CD4-positive, alpha-beta T cell treated with Interleukin-17A for 4 hours (primary cell): ENCODE measurements around the gene KLKB1.
"Not testable (repeated sequence)": the region's sequence is repeated elsewhere in the genome, so short reads cannot be mapped to it uniquely, and the experiment has no call there.

Source experiments
- DNase-seq: peaks from one replicate; pipeline ENCODE4 v3.0.0-alpha.2; 2020; ENCODE audit warnings: mixed read lengths

The KLKB1 gene

DNA sequence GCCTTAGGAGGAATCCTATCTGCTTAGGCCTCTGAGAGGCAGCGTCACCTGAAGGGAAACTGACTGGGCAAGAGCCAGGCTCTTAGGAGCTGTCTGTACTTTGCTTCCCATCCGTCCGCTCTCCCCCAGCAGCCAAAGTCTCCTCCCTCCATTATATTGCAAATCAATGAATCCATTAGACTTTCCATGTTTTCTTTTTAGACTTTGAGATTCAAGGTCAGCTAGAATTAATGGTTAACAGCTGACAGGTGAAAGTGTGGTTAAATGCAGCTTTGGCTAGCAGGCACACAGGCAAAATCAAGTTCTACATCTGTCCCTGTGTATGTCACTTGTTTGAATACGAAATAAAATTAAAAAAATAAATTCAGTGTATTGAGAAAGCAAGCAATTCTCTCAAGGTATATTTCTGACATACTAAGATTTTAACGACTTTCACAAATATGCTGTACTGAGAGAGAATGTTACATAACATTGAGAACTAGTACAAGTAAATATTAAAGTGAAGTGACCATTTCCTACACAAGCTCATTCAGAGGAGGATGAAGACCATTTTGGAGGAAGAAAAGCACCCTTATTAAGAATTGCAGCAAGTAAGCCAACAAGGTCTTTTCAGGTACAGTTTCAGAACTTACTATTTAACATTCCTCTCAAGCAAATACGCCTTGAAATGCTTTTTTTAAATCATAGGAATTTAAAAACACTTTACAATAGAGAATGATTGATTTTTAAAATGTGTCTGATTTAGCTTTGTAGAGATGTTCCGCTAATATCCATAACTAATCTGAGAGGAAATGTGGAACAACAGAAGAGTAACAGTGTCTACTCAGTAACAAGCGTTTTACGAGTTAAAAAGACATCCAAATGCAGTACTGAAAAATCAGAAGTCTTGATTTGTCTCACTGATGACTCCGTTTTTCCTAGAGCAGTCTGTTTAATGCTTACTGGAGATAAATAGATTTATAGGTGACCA lies 38.7 kb downstream of the KLKB1 start, which contains the start of gene F11:
TSS of gene F11 (plus strand) at position 507 of the 970 bp plus-strand sequence. CDS start 948 bp downstream, outside the sequence.
- no peak for DNase-seq

DNA sequence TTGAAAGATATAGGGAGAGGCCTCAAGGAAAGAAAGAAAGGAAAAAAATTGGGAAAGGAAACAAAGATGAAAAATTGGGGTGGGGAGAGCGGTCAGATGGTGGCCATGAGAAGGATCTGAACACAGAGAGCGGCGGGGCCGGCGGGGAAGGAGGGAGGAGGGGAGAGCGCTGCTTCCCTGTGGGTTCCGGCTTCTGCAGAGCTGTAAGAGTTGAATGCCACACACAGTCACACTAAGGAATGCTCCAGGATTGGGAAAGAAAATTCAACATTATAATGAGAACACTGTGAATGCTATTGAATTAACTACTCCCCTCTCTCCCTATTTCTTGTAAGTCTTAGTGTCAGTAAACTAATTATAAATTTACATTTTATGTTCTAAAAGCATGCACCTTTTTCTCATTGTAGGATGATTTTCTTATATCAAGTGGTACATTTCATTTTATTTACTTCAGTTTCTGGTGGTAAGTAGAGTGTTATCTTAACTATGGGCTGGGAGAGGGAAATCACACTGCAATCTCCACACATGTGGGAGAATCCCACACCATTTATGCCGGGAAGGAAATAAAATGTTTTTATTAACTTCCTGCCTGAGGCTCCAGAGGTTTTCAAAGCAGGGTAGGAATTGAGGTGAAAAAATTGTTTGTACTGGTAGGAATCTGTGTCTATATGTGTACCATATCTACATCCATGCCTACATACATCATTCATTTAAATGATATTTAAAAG lies 39.6 kb downstream of the KLKB1 start:
- no peak for DNase-seq

DNA sequence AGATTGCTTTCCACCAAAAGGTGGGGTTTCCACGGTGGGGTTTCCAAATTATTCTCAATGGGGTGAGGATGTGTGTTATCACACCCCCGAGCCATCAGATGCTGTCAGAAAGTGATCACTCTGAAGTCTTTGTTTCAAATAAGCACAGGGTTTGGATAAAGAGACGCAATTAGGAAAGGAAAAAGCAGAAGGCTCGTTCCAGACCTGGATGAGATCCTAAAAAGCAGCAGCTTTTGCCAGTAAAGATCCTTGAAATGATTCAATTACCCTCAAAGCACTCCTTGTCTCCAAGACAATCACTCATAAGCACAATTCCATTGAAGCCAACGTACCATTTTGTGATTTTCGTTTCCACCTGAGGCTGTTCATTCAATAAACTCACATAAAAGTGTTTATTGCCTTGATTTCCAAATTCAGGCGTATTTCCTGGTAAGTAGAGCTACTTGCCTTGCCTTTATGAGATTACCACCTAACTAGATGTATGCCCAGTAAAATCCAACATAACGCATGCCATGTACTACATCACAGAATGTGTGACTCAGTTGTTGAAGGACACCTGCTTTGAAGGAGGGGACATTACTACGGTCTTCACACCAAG lies 43.9 kb downstream of the KLKB1 start:
- no peak for DNase-seq

DNA sequence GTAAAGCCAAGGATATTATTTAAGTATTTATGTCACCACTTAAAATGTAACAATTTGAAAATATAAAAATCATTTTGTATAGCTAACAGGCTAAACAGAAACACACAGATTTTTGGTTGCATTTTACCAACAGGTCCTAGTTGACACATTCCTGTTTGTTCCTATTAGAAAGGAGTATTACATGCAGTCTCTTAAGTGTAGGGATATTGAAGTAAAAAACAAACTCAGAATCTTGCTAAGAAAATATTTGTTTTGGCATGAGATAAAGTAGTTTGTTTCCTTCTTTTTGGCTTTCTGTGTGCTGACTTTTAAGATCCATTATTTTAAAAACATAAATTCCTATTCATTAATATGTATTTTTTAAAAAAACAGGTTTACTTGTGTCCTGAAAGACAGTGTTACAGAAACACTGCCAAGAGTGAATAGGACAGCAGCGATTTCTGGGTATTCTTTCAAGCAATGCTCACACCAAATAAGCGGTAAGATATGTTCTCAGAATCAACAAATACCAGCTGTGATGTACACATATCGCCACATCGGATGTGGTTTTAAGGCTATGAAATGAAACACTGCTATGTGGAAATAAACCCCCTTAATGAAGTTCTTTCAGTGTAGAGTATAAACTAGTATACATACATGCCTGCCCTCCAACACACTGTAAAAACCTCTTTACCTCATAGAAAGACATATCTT lies 45.5 kb downstream of the KLKB1 start:
- DNase-seq, result no peak

DNA sequence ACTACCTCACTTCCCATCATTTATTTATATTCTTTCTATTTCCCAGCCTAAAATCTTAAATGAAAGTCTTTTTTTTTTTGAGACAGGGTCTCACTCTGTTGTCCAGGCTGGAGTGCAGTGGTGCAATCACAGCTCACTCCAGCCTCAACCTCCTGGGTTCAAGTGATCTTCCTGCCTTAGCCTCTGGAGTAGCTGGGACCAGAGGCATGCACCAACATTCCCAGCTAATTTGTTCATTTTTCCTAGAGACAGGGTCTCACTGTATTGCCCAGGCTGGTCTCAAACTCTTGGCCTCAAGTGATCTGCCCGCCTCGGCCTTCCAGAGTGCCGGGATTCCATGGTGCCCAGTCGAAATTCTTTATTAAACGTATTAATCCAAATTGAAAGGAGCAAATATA lies 46.1 kb downstream of the KLKB1 start:
- not testable (repeated sequence) for DNase-seq

DNA sequence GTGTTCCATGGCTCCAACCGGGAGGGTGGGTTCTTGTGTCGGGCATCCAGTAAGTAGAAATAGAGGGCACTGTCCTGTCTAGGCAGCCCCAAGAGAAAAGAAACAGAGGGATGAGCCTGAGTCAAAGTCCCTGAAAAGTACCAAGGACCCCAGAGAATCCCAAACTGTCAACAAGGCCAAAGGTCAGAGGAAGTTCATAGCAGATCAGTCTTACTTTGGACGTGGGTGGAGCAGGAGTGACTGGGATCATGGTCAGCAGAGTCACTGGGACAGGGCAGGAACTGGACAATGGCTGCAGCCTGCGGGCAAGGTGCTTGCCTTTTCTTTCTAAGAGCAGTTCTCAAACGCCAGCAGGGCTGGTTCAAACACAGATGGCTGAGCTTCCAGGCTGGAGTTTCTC lies 56.0 kb downstream of the KLKB1 start:
- no peak for DNase-seq

DNA sequence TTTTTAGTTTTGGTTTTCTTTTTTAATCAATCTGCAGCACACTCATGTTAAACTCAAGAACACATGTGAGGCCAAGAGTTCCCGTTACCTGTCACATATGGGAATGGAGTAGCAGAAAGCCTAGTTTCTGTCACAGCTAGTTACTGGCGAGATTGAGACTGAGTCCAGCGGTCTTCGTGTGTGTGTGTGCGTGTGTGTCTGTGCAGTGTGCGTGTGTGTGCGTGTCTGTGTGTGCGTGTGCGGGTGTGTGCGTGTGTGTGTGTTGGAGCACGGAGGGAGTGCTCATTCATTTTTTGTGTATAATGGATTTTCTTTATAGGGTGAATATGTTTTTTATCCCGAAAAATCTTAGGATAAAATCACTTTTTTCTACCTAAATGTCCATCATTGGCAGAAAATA lies 57.8 kb downstream of the KLKB1 start:
- DNase-seq, result no peak

DNA sequence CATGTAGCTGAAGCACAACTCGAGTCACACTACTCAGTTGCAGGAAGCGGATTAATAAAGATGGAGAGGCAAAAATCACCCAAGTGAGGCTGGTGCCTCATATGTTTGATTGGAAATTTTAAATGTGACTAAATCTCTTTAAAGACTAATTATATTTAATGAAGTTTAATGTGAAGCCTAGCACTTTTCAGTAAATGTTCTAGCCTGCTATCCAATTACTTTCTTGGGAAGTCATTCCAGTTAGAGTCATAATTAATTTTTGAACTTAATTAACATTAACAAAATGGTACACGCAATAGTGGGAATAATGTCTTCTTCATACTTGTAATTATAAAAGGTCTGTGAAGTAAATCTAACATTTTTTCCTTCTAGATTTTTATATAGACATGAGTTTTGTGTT lies 59.3 kb downstream of the KLKB1 start:
- DNase-seq, result no peak

DNA sequence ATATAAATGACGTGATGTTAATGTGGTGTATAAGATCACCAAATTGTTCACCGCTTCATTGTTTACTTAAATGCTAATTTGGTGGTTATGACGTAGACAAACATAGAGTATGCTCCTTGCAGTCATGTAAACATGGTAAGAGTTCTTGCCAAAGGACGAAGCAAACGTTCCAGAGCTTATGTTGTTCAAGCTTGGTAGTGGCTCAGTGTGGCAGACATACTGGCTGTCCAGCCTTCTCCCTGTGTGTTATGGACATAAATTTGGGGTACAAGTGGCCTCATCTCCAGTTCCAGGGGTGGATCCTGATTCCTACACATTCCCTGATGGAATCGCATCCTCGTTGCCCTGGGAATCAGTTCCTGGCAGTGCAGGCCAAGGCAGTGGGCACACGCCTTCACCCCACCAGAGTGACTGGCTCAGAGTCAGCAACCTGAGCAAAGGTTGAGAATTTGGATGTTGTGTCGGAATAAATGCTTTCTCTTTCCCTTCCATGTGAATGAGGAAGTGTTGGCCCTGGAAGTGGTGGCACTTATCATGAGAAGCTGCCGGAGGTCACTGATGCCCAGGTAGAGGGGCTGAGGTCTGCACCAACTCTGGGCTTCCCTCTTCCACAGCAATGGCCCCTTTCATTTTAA lies 64.1 kb downstream of the KLKB1 start:
- no peak for DNase-seq

DNA sequence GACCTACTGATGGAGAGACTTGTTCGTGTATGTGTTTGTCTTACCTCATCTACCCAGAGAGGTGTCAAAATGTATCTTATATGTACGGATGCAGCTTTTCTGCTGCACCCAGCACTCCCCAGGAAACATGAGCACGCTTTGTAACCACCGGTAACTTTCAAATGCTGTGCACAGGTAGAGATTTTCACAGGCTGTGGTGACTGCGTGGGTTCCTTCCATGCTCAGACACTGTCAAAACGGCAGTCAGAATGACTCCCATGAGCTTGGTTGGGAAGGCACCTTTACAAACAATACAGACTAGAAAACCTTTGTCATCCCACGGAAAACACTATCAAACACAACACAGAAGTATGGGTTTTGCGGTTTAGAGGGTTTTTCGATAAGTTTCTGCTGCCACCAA lies 66.9 kb downstream of the KLKB1 start:
- no peak for DNase-seq

DNA sequence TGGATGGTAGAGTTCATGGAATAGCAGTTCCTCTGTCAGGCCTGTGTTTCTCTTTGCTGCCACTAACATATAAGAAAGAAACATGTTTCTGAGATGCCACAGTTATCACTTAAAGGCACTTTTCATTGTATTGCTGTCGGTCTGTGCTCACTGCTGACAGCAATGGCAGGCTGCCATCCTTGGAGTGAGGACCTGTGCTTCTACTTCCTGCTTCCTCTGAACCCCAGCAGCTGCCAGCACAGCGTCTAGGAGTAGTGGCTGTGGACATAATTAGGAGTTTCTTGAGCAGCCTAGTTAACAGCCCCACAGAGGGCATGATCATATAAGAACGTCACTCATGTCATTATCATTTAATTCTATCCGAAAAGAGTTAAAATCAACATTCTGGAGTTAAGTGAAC lies 69.2 kb downstream of the KLKB1 start:
- no peak for DNase-seq

DNA sequence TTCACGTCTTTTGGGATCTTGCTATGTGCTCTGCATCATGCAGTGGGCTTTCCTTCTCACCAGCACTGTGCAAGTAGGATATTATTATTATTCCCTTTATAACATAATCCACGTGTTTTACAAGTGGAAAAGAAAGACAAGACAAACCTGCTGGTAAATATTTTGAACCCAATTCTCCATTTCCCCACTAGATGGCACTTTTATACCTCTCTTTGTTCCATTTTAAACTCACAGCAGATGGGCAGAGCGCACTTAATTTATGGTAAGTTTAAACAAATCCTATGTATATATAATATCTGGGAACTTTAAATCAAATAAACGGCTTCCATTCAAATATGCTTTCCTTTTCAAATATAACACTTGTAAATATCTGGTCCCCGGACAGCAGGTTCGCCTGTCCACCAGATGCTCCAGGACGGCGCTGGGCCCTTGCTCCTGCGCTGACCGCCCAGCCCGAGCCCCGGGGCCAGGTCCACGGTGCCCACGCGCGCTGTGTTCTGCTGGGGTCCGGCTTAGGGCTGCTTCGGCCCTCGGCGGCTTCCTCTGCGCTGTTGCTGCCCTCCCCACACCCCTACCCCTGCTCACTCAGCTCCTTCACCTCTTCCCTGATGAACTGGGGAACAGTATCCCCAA lies 69.8 kb downstream of the KLKB1 start:
- no peak for DNase-seq

DNA sequence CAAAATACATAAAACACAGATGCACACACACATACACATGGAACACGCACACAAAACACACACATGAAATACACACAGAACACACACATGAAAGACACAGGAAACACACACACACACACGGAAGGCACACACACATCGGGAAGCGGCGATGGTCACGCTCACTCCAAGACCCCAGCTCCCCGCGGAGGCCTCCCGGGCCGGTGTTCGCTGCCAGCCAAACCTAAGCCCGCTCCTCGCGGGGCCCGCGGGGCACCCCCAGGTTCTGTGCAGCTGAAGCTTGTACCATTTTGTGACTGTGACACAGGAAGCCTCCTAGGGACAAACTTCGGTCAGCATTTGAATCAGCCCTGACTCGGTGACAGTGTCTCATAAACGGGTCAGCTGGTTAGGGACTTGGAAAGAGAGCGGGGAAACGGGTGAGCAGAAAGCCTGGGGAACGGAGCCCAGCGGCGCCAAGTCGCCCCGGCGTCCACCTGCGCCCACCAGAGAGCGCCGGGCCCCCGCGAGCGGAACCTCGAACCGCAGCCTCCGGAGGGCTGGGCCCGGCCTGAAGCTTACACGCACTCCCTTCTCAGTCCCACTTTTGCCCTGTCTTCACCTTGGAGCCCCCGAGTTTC lies 70.8 kb downstream of the KLKB1 start:
- DNase-seq, result no peak

DNA sequence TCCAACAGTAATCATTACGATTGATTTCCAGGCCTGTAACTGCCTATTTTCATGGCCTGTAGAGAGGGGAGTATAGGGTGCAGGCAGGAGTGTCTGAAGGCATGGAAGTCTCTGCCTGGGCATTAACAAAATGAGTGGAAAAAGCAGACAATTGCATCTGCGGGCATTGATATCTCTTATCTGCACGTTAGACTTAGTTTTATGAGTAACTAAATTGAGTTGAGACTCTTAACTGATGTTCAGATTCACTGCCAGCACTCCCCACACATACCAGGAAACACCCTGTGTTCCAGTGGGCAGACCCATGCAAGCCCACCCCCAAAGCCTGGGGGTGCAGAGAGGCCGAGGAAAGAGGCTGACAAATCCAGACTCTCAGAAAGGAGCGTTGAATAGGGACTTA lies 72.0 kb downstream of the KLKB1 start:
- no peak for DNase-seq

DNA sequence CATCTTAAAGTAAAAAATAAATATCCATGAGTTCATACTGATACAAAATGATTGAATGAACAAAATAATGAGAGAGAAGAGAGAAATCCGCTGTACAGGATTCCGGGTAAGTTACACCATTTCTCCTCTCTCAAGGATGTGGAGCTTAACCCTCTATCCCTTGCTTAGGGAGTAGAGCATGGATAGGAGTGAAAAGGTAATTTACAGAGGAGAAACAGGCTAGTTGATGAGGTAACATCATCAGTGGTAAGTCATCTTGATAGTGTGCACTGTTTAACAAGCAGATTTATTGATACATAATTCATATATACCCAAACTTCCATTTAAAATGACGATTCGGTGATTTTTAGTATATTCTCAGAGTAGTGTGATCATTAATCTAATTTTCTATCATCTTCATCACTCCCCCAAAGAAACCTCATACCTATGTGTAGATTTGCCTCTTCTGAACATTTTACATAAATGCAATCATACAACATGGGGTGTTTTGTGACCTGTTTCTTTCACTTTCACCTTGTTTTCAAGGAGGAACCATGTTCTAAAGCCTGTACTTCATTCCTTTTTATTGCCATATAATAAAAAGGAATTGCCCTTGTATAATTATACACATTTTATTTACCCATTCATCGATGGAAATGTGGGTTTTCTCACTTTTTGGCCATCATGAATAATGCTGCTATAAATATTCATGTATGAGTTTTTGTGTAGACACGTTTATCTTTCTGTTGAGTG lies 73.5 kb downstream of the KLKB1 start:
- no peak for DNase-seq

DNA sequence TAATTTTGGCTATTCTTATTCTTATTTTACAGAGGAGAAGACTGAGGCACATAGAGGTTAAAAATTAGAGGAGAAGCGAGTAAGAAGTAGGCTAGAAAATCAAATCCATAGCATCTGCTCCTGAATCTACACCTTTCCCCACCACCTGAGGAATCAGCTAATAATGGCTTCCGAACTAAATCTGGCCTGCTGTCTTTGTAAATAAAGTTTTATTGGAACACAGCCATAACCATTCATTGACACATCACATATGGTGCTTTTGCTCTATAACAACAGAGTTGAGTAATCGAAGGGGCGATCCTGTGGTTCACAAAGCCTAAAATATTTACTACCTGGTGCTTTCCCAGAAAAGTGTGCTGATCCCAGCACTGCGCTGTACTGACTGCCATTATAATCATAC lies 76.9 kb downstream of the KLKB1 start:
- DNase-seq, result no peak

DNA sequence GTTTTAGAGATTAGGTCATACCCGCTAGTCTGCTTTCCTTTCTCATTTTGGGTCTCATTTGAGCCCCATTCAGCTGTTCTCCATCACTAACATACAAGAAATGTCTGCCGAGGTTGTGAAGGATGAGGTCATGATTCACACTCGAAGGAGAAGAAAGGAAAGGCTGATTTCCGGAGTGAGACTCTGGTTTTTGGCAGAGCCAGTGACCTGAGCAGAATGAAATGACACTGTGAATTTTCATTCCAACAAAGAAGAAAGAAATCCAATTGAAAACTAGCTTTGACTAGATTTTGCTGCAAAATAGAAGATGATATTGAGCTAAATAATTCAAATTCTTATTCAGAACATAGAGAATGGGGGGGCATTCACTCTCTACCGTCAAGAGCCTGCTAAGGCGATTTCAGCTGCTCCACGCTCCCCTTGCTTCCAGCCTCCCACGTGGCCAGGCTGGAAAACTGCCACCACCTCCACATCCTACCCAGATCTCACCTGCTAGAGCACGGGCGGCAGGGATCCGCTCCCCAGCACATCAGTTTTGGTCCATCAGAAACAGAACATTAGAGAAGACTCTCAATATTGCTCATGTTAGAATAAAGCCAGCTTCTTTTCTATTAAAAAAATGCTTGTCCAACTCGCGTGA lies 77.7 kb downstream of the KLKB1 start:
- no peak for DNase-seq

DNA sequence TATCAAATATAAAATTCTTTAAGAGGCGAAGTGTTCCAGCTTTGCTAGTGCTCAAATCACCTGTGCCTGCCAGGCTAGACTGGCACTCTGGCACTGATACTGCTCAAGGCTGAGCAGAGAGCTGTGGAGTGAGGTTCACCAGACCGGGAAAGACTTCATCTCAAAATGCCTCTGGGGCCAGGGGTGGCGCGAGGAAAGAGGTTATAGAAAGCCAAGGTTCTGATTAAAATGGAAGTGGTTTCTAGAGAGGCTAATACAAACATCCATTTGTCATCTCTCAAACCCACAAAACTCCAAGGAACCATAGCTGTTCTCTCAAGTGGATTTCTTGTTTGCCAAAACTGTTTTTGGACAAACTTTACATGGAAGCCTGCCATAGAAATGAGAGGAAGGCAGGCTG lies 80.2 kb downstream of the KLKB1 start:
- DNase-seq, result no peak

DNA sequence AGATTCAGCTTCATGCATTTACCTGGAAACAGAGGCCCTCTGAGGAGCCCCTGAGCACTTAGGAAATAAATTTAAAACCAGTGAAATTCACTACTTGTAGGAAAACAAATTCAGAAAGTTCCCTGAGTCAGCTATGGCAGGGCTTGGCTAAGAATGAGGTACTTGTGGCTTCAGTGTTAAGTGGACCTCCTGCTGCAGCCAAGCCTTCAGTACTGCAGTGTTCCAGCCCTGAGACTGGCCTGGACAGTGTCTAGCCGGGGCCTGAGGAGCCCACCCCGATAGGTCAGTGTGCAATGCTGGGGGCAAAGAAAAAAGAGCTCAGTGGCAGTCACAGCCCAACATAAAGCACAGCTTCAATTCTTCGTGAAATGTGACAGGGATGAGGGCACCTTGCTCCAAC lies 80.6 kb downstream of the KLKB1 start:
- DNase-seq, result no peak
